DND-41 (cell line): ENCODE results near the gene PPP3CA.

Experiments
- EZH2 ChIP-seq: IDR thresholded peaks from 3 replicates; pipeline ENCODE4 v1.6.1; 2012; ENCODE audit warnings: borderline replicate concordance, low read depth, mild to moderate bottlenecking, moderate library complexity, low read length, inconsistent platforms; ENCODE audit not compliant: severe bottlenecking
- TF ChIP-seq, protein P1 (sequence below): IDR thresholded peaks from 2 replicates; pipeline ENCODE4 v1.5.1; 2012; ENCODE audit warnings: borderline replicate concordance, low read length, moderate library complexity, mild to moderate bottlenecking; ENCODE audit not compliant: poor library complexity, severe bottlenecking; ENCODE audit errors: extremely low read depth

DNA sequence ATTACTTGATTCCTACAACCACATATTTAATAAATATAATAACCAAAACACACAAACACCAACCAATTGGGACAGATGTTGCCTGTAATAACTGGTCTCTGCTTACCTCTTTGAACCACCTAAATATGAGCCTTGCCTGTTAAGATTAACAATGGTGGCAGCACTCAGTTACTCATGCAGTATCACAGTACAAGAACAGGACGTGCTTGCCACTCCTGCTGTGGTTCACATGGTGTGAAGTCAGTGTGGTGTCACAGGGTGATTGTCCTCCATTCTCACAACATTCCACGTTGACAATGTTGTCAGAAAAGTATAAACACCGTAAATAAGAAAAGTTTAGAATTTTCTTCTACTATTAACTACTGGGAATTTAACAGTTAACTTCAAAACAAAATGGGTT lies 365.0 kb downstream of the PPP3CA start:
- TF ChIP-seq, protein P1, sequence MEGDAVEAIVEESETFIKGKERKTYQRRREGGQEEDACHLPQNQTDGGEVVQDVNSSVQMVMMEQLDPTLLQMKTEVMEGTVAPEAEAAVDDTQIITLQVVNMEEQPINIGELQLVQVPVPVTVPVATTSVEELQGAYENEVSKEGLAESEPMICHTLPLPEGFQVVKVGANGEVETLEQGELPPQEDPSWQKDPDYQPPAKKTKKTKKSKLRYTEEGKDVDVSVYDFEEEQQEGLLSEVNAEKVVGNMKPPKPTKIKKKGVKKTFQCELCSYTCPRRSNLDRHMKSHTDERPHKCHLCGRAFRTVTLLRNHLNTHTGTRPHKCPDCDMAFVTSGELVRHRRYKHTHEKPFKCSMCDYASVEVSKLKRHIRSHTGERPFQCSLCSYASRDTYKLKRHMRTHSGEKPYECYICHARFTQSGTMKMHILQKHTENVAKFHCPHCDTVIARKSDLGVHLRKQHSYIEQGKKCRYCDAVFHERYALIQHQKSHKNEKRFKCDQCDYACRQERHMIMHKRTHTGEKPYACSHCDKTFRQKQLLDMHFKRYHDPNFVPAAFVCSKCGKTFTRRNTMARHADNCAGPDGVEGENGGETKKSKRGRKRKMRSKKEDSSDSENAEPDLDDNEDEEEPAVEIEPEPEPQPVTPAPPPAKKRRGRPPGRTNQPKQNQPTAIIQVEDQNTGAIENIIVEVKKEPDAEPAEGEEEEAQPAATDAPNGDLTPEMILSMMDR = no peak
- no peak for TF ChIP-seq EZH2
